ENCODE data around the gene HFE. TPM values are rescaled to one million over a fixed set of nuclear protein-coding genes. Genes with fewer than 3 reads are reported as not detected.
"Not testable (repeated sequence)": the region's sequence is repeated elsewhere in the genome, so short reads cannot be mapped to it uniquely, and the experiment has no call there.

HFE gene
- polyA plus RNA-seq, 1 donor (not counting 4 experiments of a cell fraction or from before 2014, with no cell fraction given): 18.4 TPM

- no peaks in the 10 kb centered on the region for H3K79me2 ChIP-seq (ENCODE audit: control insufficient read depth, insufficient read depth, low read length)
- no peak overlapping the region for H3K27ac ChIP-seq (ENCODE audit: control insufficient read depth, insufficient read depth, low read length)
- H3K27me3 ChIP-seq (ENCODE audit: control insufficient read depth, extremely low read depth, insufficient read depth, low read length): no peaks in the 10 kb centered on the region
- no peaks in the 10 kb centered on the region for H3K36me3 ChIP-seq (ENCODE audit: control insufficient read depth in 2 of 2, extremely low read depth in 1 of 2, insufficient read depth in 2 of 2, low read length in 2 of 2)
- FAIRE-seq (no peak), DNase-seq (ENCODE audit: low read depth, low spot score) (no peak)
- no peak overlapping the region for H3K4me2 ChIP-seq (ENCODE audit: control insufficient read depth, extremely low read depth, insufficient read depth, low read depth, low read length)
- H3K9ac ChIP-seq (ENCODE audit: control insufficient read depth, extremely low read depth, insufficient read depth, low read length): no peak overlapping the region
- dilution Hi-C loops (cut with MboI; ENCODE audit: extremely low pct_ligation_motif_present, low sequenced_read_pairs): no loop called here
- H3K9me3 ChIP-seq (ENCODE audit: control insufficient read depth, low read depth, low read length): no peaks in the 10 kb centered on the region
- peak overlapping the region; percentile 5 for H2AFZ ChIP-seq (ENCODE audit: control insufficient read depth, low read length)
- H3K4me3 ChIP-seq (ENCODE audit: control insufficient read depth in 2 of 3, extremely low read depth in 1 of 3, insufficient read depth in 2 of 3, low read depth in 1 of 3, low read length in 3 of 3): no peak overlapping the region
- peaks cover 32% of the 10 kb centered on the region for H3K4me1 ChIP-seq (ENCODE audit: control insufficient read depth, extremely low read depth, insufficient read depth, low read length)
- H3K9me1 ChIP-seq (ENCODE audit: control insufficient read depth, extremely low read depth, insufficient read depth, low read length): no peaks in the 10 kb centered on the region
- no peaks in the 10 kb centered on the region for H4K20me1 ChIP-seq (ENCODE audit: control insufficient read depth, extremely low read depth, insufficient read depth, low read length)
- TF ChIP-seq, protein P1, sequence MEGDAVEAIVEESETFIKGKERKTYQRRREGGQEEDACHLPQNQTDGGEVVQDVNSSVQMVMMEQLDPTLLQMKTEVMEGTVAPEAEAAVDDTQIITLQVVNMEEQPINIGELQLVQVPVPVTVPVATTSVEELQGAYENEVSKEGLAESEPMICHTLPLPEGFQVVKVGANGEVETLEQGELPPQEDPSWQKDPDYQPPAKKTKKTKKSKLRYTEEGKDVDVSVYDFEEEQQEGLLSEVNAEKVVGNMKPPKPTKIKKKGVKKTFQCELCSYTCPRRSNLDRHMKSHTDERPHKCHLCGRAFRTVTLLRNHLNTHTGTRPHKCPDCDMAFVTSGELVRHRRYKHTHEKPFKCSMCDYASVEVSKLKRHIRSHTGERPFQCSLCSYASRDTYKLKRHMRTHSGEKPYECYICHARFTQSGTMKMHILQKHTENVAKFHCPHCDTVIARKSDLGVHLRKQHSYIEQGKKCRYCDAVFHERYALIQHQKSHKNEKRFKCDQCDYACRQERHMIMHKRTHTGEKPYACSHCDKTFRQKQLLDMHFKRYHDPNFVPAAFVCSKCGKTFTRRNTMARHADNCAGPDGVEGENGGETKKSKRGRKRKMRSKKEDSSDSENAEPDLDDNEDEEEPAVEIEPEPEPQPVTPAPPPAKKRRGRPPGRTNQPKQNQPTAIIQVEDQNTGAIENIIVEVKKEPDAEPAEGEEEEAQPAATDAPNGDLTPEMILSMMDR (optimal IDR thresholded peaks at IDR 0.05 in 1 of 3, IDR thresholded peaks at IDR 0.05 in 1 of 3, conservative IDR thresholded peaks at IDR 0.05 in 1 of 3; ENCODE audit: extremely low read depth in 1 of 3, insufficient read depth in 2 of 3, low read length in 3 of 3): no peak
- TF ChIP-seq EZH2 (IDR thresholded peaks at IDR 0.05; ENCODE audit: low read length): no peak
Observed at GRCh38 chr6:26048590-26048989, 38.6 kb upstream of the HFE start.

DNA sequence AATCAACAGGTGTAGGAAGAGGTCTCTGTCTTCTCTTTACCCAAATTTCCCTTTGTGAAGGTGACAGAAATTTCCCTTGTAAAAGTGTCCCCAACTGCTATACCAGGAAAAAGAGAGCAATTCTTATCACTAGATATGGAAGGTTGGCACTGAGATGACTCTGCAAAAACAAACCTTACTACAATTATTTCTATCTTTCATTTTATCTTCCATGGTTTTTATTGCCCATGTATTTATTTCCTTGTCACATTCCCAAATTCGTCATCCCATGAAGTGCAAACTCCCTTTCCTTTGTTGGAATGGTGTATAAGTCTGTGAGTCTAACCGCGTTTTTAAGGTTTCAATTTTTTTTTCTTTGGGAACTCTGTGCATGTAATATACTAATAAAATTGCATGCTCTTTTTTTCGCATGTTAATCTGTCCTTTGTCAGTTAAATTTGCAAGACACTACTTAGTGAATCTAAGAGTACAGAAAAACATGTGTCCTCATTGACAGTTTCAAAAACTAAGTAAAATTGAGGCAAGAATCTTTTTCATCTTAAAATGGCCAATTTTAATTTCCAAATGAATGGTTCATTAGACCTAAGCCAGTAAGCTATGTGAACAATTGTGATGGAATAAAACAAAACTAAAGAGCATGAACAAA lies 35.4 kb upstream of the HFE start:
- TF ChIP-seq EZH2 (IDR thresholded peaks at IDR 0.05; ENCODE audit: low read length): no peak
- TF ChIP-seq, protein P1 (optimal IDR thresholded peaks at IDR 0.05 in 1 of 3, IDR thresholded peaks at IDR 0.05 in 1 of 3, conservative IDR thresholded peaks at IDR 0.05 in 1 of 3; ENCODE audit: extremely low read depth in 1 of 3, insufficient read depth in 2 of 3, low read length in 3 of 3): no peak
- H3K79me2 ChIP-seq (ENCODE audit: control insufficient read depth, insufficient read depth, low read length): no peaks in the 10 kb centered on the region
- H3K9me3 ChIP-seq (ENCODE audit: control insufficient read depth, low read depth, low read length): no peaks in the 10 kb centered on the region
- no peak overlapping the region for H3K27ac ChIP-seq (ENCODE audit: control insufficient read depth, insufficient read depth, low read length)
- H3K27me3 ChIP-seq (ENCODE audit: control insufficient read depth, extremely low read depth, insufficient read depth, low read length): no peaks in the 10 kb centered on the region
- no peak overlapping the region for H3K4me3 ChIP-seq (ENCODE audit: control insufficient read depth in 2 of 3, extremely low read depth in 1 of 3, insufficient read depth in 2 of 3, low read depth in 1 of 3, low read length in 3 of 3)
- FAIRE-seq (no peak), DNase-seq (ENCODE audit: low read depth, low spot score) (no peak)
- H3K36me3 ChIP-seq (ENCODE audit: control insufficient read depth in 2 of 2, extremely low read depth in 1 of 2, insufficient read depth in 2 of 2, low read length in 2 of 2): no peaks in the 10 kb centered on the region
- no peak overlapping the region for H3K9ac ChIP-seq (ENCODE audit: control insufficient read depth, extremely low read depth, insufficient read depth, low read length)
- H3K9me1 ChIP-seq (ENCODE audit: control insufficient read depth, extremely low read depth, insufficient read depth, low read length): no peaks in the 10 kb centered on the region
- H3K4me2 ChIP-seq (ENCODE audit: control insufficient read depth, extremely low read depth, insufficient read depth, low read depth, low read length): no peak overlapping the region
- no peaks in the 10 kb centered on the region for H4K20me1 ChIP-seq (ENCODE audit: control insufficient read depth, extremely low read depth, insufficient read depth, low read length)
- no peak overlapping the region for H2AFZ ChIP-seq (ENCODE audit: control insufficient read depth, low read length)
- dilution Hi-C loops (cut with MboI; ENCODE audit: extremely low pct_ligation_motif_present, low sequenced_read_pairs): no loop called here
- peaks cover 22% of the 10 kb centered on the region for H3K4me1 ChIP-seq (ENCODE audit: control insufficient read depth, extremely low read depth, insufficient read depth, low read length)

DNA sequence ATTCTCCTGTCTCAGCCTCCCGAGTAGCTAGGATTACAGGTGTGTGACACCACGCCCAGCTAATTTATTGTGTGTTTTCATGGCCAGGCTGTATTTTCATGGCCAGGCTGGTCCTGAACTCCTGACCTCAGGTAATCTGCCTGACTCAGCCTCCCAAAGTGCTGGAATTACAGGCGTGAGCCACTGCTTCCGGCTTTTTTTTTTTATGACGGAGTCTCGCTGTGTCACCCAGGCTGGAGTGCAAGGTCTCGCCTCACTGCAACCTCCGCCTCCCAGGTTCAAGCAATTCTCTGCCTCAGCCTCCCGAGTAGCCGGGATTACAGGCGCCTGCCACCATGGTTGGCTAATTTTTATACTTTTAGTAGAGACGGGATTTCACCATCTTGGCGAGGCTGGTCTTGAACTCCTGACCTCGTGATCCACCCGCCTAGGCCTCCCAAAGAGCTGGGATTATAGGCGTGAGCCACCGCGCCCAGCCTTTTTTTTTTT lies 34.4 kb upstream of the HFE start:
- H4K20me1 ChIP-seq (ENCODE audit: control insufficient read depth, extremely low read depth, insufficient read depth, low read length); H3K79me2 ChIP-seq (ENCODE audit: control insufficient read depth, insufficient read depth, low read length); H3K9me1 ChIP-seq (ENCODE audit: control insufficient read depth, extremely low read depth, insufficient read depth, low read length); dilution Hi-C loops (cut with MboI; ENCODE audit: extremely low pct_ligation_motif_present, low sequenced_read_pairs); H3K9ac ChIP-seq (ENCODE audit: control insufficient read depth, extremely low read depth, insufficient read depth, low read length); DNase-seq (ENCODE audit: low read depth, low spot score); H3K4me2 ChIP-seq (ENCODE audit: control insufficient read depth, extremely low read depth, insufficient read depth, low read depth, low read length); H3K27ac ChIP-seq (ENCODE audit: control insufficient read depth, insufficient read depth, low read length); H3K9me3 ChIP-seq (ENCODE audit: control insufficient read depth, low read depth, low read length); H2AFZ ChIP-seq (ENCODE audit: control insufficient read depth, low read length); H3K4me3 ChIP-seq (ENCODE audit: control insufficient read depth in 2 of 3, extremely low read depth in 1 of 3, insufficient read depth in 2 of 3, low read depth in 1 of 3, low read length in 3 of 3); H3K36me3 ChIP-seq (ENCODE audit: control insufficient read depth in 2 of 2, extremely low read depth in 1 of 2, insufficient read depth in 2 of 2, low read length in 2 of 2); H3K27me3 ChIP-seq (ENCODE audit: control insufficient read depth, extremely low read depth, insufficient read depth, low read length); FAIRE-seq: not testable (repeated sequence)
- H3K4me1 ChIP-seq (ENCODE audit: control insufficient read depth, extremely low read depth, insufficient read depth, low read length): peaks cover 24% of the 10 kb centered on the region

Measured in keratinocyte (primary cell).